HG03378 (cell line): ENCODE measurements around the gene SLAMF7.

Source experiments
- ATAC-seq: cut with Tn5 transposase; IDR thresholded peaks from one replicate; pipeline ENCODE4 v1.9.1; 2021; ENCODE audit warnings: mild to moderate bottlenecking, moderate library complexity; ENCODE audit not compliant: unreplicated experiment

SLAMF7 gene

GRCh38 chr1:160799641-160800040 lies 60.6 kb downstream of the SLAMF7 start:
- ATAC-seq: no peak

GRCh38 chr1:160800142-160800541 lies 61.1 kb downstream of the SLAMF7 start:
- ATAC-seq: no peak

GRCh38 chr1:160800645-160801408 lies 61.8 kb downstream of the SLAMF7 start:
- ATAC-seq: no peak

GRCh38 chr1:160801836-160802580 lies 63.0 kb downstream of the SLAMF7 start:
- no peak for ATAC-seq
